GM12878 (cell line): ENCODE results near the gene TACC2. TPM values are rescaled to one million over a fixed set of nuclear protein-coding genes. Genes with fewer than 3 reads are reported as not detected.

Source experiments
- ATAC-seq: fragments of 200-7000 bp; cut with Tn5 transposase; 3 replicates; pipeline ENCODE4 v1.9.1; 2020; ENCODE audit warnings: mild to moderate bottlenecking, moderate library complexity
- BruUV-seq: library from RNA; stranded (reverse); fragments of 400-500 nt; replicated peaks from 2 replicates; lab custom pipeline; 2021; lab: Mats Ljungman, UMichigan
- CTCF ChIA-PET: fragments of 300-600 bp; sonication (Branson Sonifier 250); formaldehyde crosslinking; extraction: SDS; loops from one replicate; lab custom pipeline; 2021; ENCODE audit warnings: inconsistent platforms; lab: Yijun Ruan, JAX
- POLR2A ChIA-PET: fragments of 350-600 bp; formaldehyde crosslinking; extraction: SDS; loops from one replicate; lab custom pipeline; 2021; ENCODE audit warnings: inconsistent platforms; lab: Charles Lee
- RAD21 ChIA-PET: fragments of 300-600 bp; sonication (Branson Sonifier 250); formaldehyde crosslinking; loops from one replicate; lab custom pipeline; 2023; ENCODE audit warnings: antibody characterized with exemption; ENCODE audit not compliant: unreplicated experiment; lab: Charles Lee
- SMC1A ChIA-PET: fragments of 300-600 bp; sonication (Branson Sonifier 250); formaldehyde crosslinking; loops from one replicate; lab custom pipeline; 2023; ENCODE audit not compliant: unreplicated experiment, uncharacterized antibody; lab: Charles Lee
- DNase-seq: peaks from one replicate; pipeline ENCODE4 v3.0.0-alpha.2; 2011; ENCODE audit warnings: low read depth, low spot score
- FAIRE-seq: peaks from 3 replicates; lab custom pipeline; 2011; peaks lifted over from hg19 to GRCh38; lab: Jason Lieb, UNC
- H2AFZ ChIP-seq: 2 replicates; pipeline ENCODE4 v1.6.0; 2011; ENCODE audit warnings: low read depth, low read length, control low read depth; ENCODE audit not compliant: control insufficient read depth
- H3K27ac ChIP-seq: 2 replicates; pipeline ENCODE4 v1.5.1; 2011; ENCODE audit warnings: control low read depth; ENCODE audit not compliant: control insufficient read depth, insufficient read depth
- H3K27me3 ChIP-seq, 2 experiments: replicated peaks in 1 of 2; 2 replicates each; pipeline versions ENCODE4 v1.6.0 to v1.6.1; 2011; ENCODE audit warnings: low read length in 1 of 2; ENCODE audit not compliant: control insufficient read depth in 2 of 2, insufficient read depth in 2 of 2
- H3K36me3 ChIP-seq, 2 experiments: 2 replicates each; pipeline ENCODE4 v1.5.1; 2011; ENCODE audit warnings: low read length in 1 of 2; ENCODE audit not compliant: control insufficient read depth in 2 of 2, insufficient read depth in 2 of 2
- H3K4me1 ChIP-seq: 2 replicates; pipeline ENCODE4 v1.6.1; 2011; ENCODE audit warnings: mild to moderate bottlenecking, low read length, moderate library complexity, mixed read lengths; ENCODE audit not compliant: control insufficient read depth, insufficient read depth
- H3K4me2 ChIP-seq: 2 replicates; pipeline ENCODE4 v1.6.0; 2011; ENCODE audit warnings: control low read depth; ENCODE audit not compliant: control insufficient read depth, insufficient read depth
- H3K4me3 ChIP-seq: fragments of 200-600 bp; sonication (generic); 2 replicates; pipeline ENCODE4 v1.5.1; 2016
- H3K79me2 ChIP-seq: 2 replicates; pipeline ENCODE4 v1.6.0; 2011; ENCODE audit warnings: low read length; ENCODE audit not compliant: control insufficient read depth, insufficient read depth
- H3K9ac ChIP-seq: 2 replicates; pipeline ENCODE4 v1.8.0; 2011; ENCODE audit warnings: low read length, control low read depth, mixed read lengths; ENCODE audit not compliant: control insufficient read depth, insufficient read depth
- H3K9me3 ChIP-seq: replicated peaks from 3 replicates; pipeline ENCODE4 v1.5.1; 2011; ENCODE audit warnings: mild to moderate bottlenecking, low read length; ENCODE audit not compliant: control insufficient read depth, insufficient read depth
- H4K20me1 ChIP-seq: 2 replicates; pipeline ENCODE4 v1.6.0; 2011; ENCODE audit not compliant: control insufficient read depth, insufficient read depth
- BACH1 ChIP-seq: fragments of 450-650 bp; IDR thresholded peaks from 2 replicates; pipeline ENCODE4 v1.6.1; 2017; ENCODE audit warnings: mild to moderate bottlenecking, borderline replicate concordance
- CBX5 ChIP-seq: sonication (generic); IDR thresholded peaks from 2 replicates; pipeline ENCODE4 v1.6.1; 2016; ENCODE audit warnings: low read depth, moderate library complexity, mild to moderate bottlenecking, inconsistent platforms
- ETV6 ChIP-seq, 2 experiments: fragments of 450-650 bp in 1 of 2; IDR thresholded peaks in 1 of 2; conservative IDR thresholded peaks in 1 of 2; 2 replicates each; pipeline ENCODE4 v1.6.1; 2014; ENCODE audit warnings: antibody characterized with exemption in 1 of 2, borderline replicate concordance in 1 of 2, low read depth in 1 of 2, mild to moderate bottlenecking in 1 of 2, moderate library complexity in 1 of 2
- IRF4 ChIP-seq: IDR thresholded peaks from 2 replicates; pipeline ENCODE4 v1.6.1; 2011; ENCODE audit warnings: low read depth, low read length
- MYC ChIP-seq: IDR thresholded peaks from 2 replicates; pipeline ENCODE4 v1.6.1; 2011; ENCODE audit warnings: mild to moderate bottlenecking, low read length, moderate library complexity, inconsistent platforms; ENCODE audit not compliant: insufficient read depth, insufficient replicate concordance, insufficient read length, severe bottlenecking
- NBN ChIP-seq: fragments of 450-650 bp; IDR thresholded peaks from 2 replicates; pipeline ENCODE4 v1.6.1; 2016
- NFIC ChIP-seq: IDR thresholded peaks from 2 replicates; pipeline ENCODE4 v1.6.1; 2012; ENCODE audit warnings: low read depth, mild to moderate bottlenecking, inconsistent platforms, low read length, moderate library complexity
- NFYA ChIP-seq: IDR thresholded peaks from 2 replicates; pipeline ENCODE4 v1.6.1; 2011; ENCODE audit warnings: low read depth, mild to moderate bottlenecking, low read length, improper control_type of control experiment, borderline replicate concordance
- NR2F1 ChIP-seq: fragments of 450-650 bp; conservative IDR thresholded peaks from 2 replicates; pipeline ENCODE4 v1.6.1; 2017; ENCODE audit warnings: mild to moderate bottlenecking
- POLR2AphosphoS2 ChIP-seq: IDR thresholded peaks from 2 replicates; pipeline ENCODE4 v1.6.1; 2011; ENCODE audit warnings: low read depth, mild to moderate bottlenecking, low read length, improper control_type of control experiment, moderate library complexity
- RAD51 ChIP-seq: fragments of 450-650 bp; IDR thresholded peaks from 2 replicates; pipeline ENCODE4 v1.6.1; 2016; ENCODE audit warnings: moderate library complexity, mild to moderate bottlenecking, inconsistent platforms
- RBBP5 ChIP-seq: fragments of 200-600 bp; sonication (generic); conservative IDR thresholded peaks from 2 replicates; pipeline ENCODE4 v1.6.1; 2016
- SMAD5 ChIP-seq: IDR thresholded peaks from 2 replicates; pipeline ENCODE4 v1.6.1; 2016; ENCODE audit warnings: antibody characterized with exemption, low read depth
- SMC3 ChIP-seq: IDR thresholded peaks from 2 replicates; pipeline ENCODE4 v1.6.1; 2011; ENCODE audit warnings: low read length, improper control_type of control experiment, borderline replicate concordance
- STAT1 ChIP-seq: fragments of 450-650 bp; conservative IDR thresholded peaks from 2 replicates; pipeline ENCODE4 v1.6.1; 2014; ENCODE audit warnings: antibody characterized with exemption, mild to moderate bottlenecking
- SUPT20H ChIP-seq: IDR thresholded peaks from 2 replicates; pipeline ENCODE4 v1.6.1; 2011; ENCODE audit warnings: low read depth, mild to moderate bottlenecking, low read length, moderate library complexity, borderline replicate concordance; ENCODE audit not compliant: control insufficient read depth
- SUZ12 ChIP-seq: fragments of 200-600 bp; sonication (generic); IDR thresholded peaks from one replicate; pipeline ENCODE4 v1.6.1; 2018; ENCODE audit warnings: antibody characterized with exemption, mild to moderate bottlenecking; ENCODE audit not compliant: unreplicated experiment
- TAF1 ChIP-seq: IDR thresholded peaks from 2 replicates; pipeline ENCODE4 v1.6.1; 2011; ENCODE audit warnings: mild to moderate bottlenecking, low read depth, low read length, borderline replicate concordance
- TBL1XR1 ChIP-seq: IDR thresholded peaks from 2 replicates; pipeline ENCODE4 v1.6.1; 2012; ENCODE audit warnings: low read depth, low read length, improper control_type of control experiment
- USF1 ChIP-seq: IDR thresholded peaks from 2 replicates; pipeline ENCODE4 v1.6.1; 2011; ENCODE audit warnings: borderline replicate concordance, low read depth, mild to moderate bottlenecking, moderate library complexity, mixed read lengths, low read length; ENCODE audit not compliant: insufficient read depth; ENCODE audit errors: extremely low read length
- ZNF24 ChIP-seq: fragments of 450-650 bp; IDR thresholded peaks from 2 replicates; pipeline ENCODE4 v1.6.1; 2017; ENCODE audit warnings: antibody characterized with exemption, mild to moderate bottlenecking
- WGBS: methylation state at CpG from one replicate; pipeline ENCODE4 v1.1.6; 2016; ENCODE audit warnings: low lambda C conversion rate; ENCODE audit not compliant: insufficient replicate concordance, insufficient coverage; ENCODE audit errors: missing lambda C conversion rate; 5-methylcytosine and 5-hydroxymethylcytosine counted together
- in situ Hi-C: fragments of 300-500 bp; cut with MboI; formaldehyde crosslinking; loops from 9 replicates; pipeline ENCODE4 v1.14.3; 2018; ENCODE audit warnings: mixed read lengths
- intact Hi-C: fragments of 100-400 bp; cut with micrococcal nuclease; formaldehyde crosslinking; loops from one replicate; pipeline ENCODE4 v1.14.2; 2022; ENCODE audit not compliant: unreplicated experiment
- polyA plus RNA-seq, 11 experiments: library from polyadenylated mRNA; depleted of rRNA in 4 of 11; unstranded in 6 of 11; stranded (reverse) in 5 of 11; fragments of >200 nt; fragmentation: Nextera tagmentation in 4 of 11; fragmentation: Illumina TruSeq in 1 of 11; extraction: Ambion mirVana in 4 of 11; extraction: Trizol in 1 of 11; gene quantifications; 1 replicate in 1 of 11; 2 replicates in 10 of 11; pipeline versions ENCODE4 v1.2.1 to v1.2.3, GENCODE V29; 2011 to 2016; ENCODE audit warnings: inconsistent platforms in 2 of 11, missing spikeins in 2 of 11, low read depth in 1 of 11
- total RNA-seq, 4 experiments: library from RNA; depleted of rRNA in 3 of 4; stranded (reverse); fragments of >200 nt in 3 of 4; fragmentation: Illumina TruSeq in 1 of 4; extraction: Trizol in 1 of 4; gene quantifications; 2 replicates each; pipeline versions ENCODE4 v1.2.1 to v1.2.3, GENCODE V29; 2013 to 2021
- TF ChIP-seq, protein P1 (sequence below): IDR thresholded peaks from 2 replicates; pipeline ENCODE4 v1.6.1; 2012; ENCODE audit warnings: low read depth, low read length, improper control_type of control experiment
- TF ChIP-seq, protein P2 (sequence below): fragments of 450-650 bp; IDR thresholded peaks from 2 replicates; pipeline ENCODE4 v1.6.1; 2016; ENCODE audit warnings: mild to moderate bottlenecking

TACC2 gene
- total and polyA plus RNA-seq, 10 of the 15 experiments (the other 5 are each of a cell fraction or from before 2014, with no cell fraction given), result 0.07 to 0.64 (median 0.13) TPM; not detected in 5

GRCh38 chr10:122132331-122132755, 143.4 kb downstream of the TACC2 start (continued):
- TF ChIP-seq CBX5, result no peak
- no peak for TF ChIP-seq NFIC
- TF ChIP-seq POLR2AphosphoS2, result no peak
- TF ChIP-seq NBN, result no peak
- no peak for TF ChIP-seq TAF1
- no peak for TF ChIP-seq RAD51
- TF ChIP-seq SUPT20H, result no peak
- no peak for TF ChIP-seq BACH1
- TF ChIP-seq RBBP5, result no peak
- no peak for TF ChIP-seq STAT1

- H3K79me2 ChIP-seq, result no peaks in the 10 kb centered on the region
- H3K36me3 ChIP-seq, result no peaks in the 10 kb centered on the region
- no peaks in the 10 kb centered on the region for H3K27me3 ChIP-seq
- CTCF ChIA-PET, result no interaction called here
- H3K4me1 ChIP-seq, result no peaks in the 10 kb centered on the region
- intact Hi-C loops, result no loop called here
- no peaks in the 10 kb centered on the region for H3K9me3 ChIP-seq
- no peak overlapping the region for H3K4me2 ChIP-seq
- DNase-seq (no peak), ATAC-seq (no peak), FAIRE-seq (no peak)
- 17% methylated on average over 12 of the region's 12 CpGs for WGBS
- RAD21 ChIA-PET, result no interaction called here
- POLR2A ChIA-PET, result no interaction called here
- no peak overlapping the region for H3K27ac ChIP-seq
- SMC1A ChIA-PET, result no interaction called here
- H3K9ac ChIP-seq, result no peak overlapping the region
- in situ Hi-C loops, result no loop called here
- no peak overlapping the region for H3K4me3 ChIP-seq
- H4K20me1 ChIP-seq, result no peaks in the 10 kb centered on the region
- H2AFZ ChIP-seq, result no peak overlapping the region
- no TSS peak for BruUV-seq
- TF ChIP-seq USF1 (no peak), ZNF24 (no peak), MYC (no peak), IRF4 (no peak), ETV6 (conservative IDR thresholded peaks at IDR 0.05 in 1 of 2, IDR thresholded peaks at IDR 0.05 in 1 of 2; ENCODE audit: borderline replicate concordance in 1 of 2, low read depth in 1 of 2) (no peak), NR2F1 (no peak), SMC3 (no peak), SUZ12 (no peak), TBL1XR1 (no peak), TAF1 (no peak), NFYA (no peak), SMAD5 (no peak)
- TF ChIP-seq, protein P1, sequence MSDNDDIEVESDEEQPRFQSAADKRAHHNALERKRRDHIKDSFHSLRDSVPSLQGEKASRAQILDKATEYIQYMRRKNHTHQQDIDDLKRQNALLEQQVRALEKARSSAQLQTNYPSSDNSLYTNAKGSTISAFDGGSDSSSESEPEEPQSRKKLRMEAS, result no peak
- TF ChIP-seq, protein P2, sequence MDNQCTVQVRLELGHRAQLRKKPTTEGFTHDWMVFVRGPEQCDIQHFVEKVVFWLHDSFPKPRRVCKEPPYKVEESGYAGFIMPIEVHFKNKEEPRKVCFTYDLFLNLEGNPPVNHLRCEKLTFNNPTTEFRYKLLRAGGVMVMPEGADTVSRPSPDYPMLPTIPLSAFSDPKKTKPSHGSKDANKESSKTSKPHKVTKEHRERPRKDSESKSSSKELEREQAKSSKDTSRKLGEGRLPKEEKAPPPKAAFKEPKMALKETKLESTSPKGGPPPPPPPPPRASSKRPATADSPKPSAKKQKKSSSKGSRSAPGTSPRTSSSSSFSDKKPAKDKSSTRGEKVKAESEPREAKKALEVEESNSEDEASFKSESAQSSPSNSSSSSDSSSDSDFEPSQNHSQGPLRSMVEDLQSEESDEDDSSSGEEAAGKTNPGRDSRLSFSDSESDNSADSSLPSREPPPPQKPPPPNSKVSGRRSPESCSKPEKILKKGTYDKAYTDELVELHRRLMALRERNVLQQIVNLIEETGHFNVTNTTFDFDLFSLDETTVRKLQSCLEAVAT, result no peak
Observed at GRCh38 chr10:122132882-122133565, 144.1 kb downstream of the TACC2 start.
